ENCODE data around the gene THEM4.

GRCh38 chr1:151832318-151832980 is 76.9 kb downstream of the THEM4 start:
- TF ChIP-seq CTCF (IDR thresholded peaks at IDR 0.05) (no peak), POLR2AphosphoS5 (IDR thresholded peaks at IDR 0.05) (peak; percentile 65 to 81 (median 73))

Data from breast epithelium (tissue), 3 donors.